NB4 (cell line): ENCODE measurements around the gene CYB5B.

Experiments
- CTCF ChIP-seq: IDR thresholded peaks from one replicate; pipeline ENCODE4 v1.5.1; 2012; ENCODE audit warnings: low read depth, low read length
- MAX ChIP-seq: IDR thresholded peaks from 2 replicates; pipeline ENCODE4 v1.6.1; 2011; ENCODE audit warnings: low read depth, low read length
- POLR2A ChIP-seq: IDR thresholded peaks from 2 replicates; pipeline ENCODE4 v1.6.1; 2011; ENCODE audit warnings: mild to moderate bottlenecking; ENCODE audit not compliant: insufficient read length; ENCODE audit errors: extremely low read depth

GRCh38 chr16:69419956-69420355 is 4.5 kb upstream of the CYB5B start:
- TF ChIP-seq CTCF (no peak), MAX (no peak), POLR2A (no peak)
